HG03520 (cell line): Measurements from ENCODE around the gene ARID5A.
"Not testable (repeated sequence)": the region's sequence is repeated elsewhere in the genome, so short reads cannot be mapped to it uniquely, and the experiment has no call there.

Experiments used
- ATAC-seq: cut with Tn5 transposase; IDR thresholded peaks from one replicate; pipeline ENCODE4 v1.9.1; 2021; ENCODE audit warnings: mild to moderate bottlenecking, moderate library complexity; ENCODE audit not compliant: unreplicated experiment

The ARID5A gene

DNA sequence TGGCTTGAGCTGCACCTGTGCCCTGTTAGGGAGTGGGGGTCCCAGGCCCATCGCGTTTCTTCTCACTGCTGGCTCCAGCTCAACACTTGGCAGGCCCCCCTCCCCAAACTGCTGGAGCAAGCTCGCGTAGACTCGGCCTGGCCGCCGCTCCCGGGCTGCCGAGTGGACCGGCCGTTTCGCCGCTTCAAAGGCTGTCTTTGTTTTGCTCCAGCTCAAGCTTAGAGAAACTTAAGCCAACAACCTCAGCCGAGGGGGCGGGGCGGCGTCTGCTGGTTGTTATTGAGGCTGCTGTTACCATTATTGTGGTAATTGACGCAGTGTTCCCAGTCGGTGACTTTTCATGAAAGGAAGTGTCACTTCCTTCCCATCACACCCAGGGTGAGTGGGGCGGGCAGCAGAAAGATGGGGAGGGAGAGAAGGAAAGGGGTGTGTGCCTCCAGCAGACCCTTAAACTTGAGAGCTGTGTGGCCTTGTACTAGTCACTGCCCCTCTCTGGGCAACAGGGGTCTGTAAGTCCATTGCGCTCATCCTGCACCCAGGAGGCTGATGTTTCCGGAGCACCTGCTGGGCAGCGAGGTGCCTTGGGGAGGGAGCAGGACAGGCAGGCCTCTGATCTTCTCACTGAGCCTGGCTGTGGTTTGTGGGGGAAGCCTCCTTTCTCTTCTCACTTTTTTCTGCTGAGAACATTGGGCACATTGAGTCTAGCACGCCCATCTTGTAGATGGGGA is 2.1 kb downstream of the ARID5A start:
- no peak for ATAC-seq

DNA sequence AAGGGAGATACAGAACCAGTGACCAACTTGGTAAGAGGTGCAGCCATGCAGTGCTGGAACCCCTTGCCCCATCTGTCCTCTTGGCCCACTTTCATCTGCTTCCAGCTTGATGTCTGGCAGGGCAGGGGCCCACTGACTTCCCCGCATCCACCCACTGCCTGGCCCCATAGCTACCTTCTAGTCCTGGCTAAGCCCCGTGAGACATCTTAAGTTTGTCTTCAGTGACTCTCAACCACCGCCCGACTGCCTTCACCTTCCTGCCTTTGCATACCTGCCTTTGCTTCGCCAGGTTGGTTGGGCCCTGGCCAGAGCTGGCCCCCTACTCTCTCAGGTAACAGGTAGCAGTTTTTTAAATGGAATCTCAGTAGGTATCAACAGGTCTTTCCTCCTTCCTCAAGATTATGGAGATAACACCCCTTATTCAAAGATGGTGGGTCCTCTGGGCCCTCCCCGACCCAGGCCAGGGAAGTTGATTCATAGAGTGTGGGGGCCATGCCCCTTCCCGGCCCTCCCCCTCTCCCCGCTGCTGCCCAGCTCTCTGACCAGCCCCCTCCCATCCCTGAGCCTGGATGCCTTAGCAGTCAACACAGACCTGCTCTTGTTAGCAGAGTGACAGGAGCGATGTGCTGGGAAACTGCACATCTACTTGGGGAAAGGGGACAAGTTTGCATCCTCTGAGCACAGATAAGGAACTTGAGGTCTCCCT is 2.8 kb downstream of the ARID5A start:
- ATAC-seq, result no peak

DNA sequence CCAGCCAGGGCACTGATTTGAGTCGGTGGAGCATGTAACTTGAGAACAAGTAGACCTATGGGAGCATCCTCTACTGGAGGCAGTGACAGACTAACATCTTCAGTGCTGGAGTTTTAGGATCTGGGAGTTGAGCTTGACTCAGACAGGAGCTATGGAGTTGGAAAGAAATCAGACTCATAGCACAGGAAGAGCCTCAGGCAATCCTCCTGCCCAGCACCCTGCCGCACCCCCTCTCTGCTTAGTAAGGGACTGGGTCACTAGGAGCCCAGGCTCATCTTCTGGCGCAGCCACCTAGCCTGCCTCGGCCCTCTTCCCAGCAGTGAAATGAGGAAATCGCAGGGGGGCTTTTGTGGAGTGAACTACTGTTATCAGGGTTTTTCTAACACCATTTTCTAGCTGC is 3.6 kb downstream of the ARID5A start:
- ATAC-seq, result no peak

DNA sequence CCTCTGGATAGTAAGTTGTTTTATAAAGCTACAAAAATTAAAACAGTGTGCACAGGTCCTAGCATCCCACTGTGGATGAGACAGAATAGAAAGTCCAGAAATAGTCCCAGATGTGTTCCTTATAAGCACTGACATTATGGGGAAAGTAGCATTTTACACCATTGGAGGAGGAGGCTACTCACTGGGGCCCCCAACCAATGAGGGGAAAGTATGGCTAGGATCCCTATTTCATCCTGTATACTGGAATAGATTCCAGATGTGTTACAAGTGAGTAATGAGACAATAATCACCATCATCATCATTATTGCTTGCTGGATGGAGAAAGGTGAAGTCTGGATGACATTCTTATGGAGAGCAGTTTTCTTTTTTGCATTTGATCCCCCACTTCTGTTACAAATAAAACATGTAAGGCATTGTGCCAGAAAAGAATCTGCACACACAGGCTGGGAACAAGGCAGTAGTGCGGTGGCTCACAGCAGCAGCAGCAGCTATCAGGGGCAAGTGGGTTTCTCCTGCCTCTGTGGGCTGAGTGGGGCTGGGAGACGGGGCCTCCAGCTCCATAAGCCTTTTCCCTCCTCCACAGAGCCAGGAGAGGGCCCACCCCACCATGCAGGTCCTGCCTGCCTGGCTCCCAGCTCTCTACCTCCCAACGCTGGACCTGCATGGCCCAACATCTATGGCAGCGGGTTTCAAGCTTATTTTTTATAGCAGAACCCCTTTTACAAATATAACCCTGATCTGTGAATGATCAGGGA is 5.0 kb downstream of the ARID5A start:
- ATAC-seq, result no peak

DNA sequence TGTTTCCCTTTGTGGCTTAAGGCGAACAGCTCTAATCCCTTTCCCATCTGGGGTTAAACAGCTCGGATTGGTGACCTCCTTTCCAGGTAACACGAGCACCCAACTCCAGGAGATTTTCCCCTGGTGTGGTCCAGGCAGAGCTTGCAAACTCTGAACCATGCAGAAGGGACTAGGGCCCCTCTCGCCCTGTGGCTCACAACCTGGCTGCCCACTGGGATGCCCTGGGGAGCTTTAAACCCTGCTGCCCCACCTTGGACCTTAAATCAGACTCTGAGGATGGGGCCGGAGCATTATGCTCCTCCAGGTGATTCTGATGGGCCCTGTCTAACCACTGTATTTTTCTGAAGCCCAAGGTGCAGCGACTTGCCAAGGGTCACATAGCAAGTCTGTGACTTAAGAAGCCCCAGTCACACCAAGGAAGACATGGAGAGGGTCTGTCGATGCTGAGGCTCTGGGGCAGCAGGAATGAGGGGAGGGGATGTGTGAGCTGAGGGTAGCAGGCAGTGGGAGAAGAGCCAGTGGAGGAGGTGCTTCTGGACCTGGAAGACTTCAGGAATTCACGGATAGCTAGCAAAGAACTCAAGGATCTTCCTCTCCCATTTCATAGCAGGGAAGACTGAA is 5.9 kb downstream of the ARID5A start:
- ATAC-seq, result no peak

DNA sequence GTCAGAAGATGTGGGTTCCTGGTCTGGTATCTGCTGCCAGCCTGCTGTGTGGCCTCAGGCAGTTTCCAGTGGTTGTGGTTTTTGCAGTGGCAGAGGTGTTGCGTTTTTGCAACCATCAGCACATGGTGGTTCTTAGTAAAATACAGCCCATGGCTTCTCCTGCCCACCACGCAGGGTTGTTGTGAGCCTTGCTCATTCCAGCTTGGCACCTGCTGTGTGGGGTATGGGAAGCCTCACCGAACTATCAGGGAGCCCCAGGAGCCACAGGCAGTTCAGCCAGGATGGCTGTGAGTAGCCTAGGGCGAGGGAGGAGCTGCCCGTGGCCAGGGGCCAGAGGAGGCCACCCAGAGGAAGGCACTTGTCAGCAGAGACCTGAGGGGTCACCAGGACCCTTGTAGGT is 9.8 kb downstream of the ARID5A start:
- ATAC-seq, result no peak

DNA sequence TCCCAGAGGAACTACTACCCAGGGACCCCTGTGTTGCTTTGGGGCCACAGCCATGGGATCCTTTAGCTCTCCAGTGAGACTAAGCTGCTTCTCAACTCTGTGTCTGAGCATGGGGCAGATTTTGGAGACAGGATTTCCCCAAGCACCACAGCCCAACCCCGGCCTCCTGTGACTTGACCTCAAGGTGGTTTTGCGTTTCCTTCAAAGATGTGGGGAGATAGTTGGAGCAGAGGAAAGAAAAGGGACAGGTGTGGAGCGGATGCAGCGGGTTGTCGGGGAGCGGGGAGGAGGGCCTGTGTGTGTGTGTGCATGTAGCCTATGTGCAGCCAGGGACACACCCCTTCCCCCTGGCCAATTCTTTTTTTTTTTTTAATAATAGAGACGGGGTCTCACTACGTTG is 10.2 kb downstream of the ARID5A start:
- ATAC-seq, result no peak

DNA sequence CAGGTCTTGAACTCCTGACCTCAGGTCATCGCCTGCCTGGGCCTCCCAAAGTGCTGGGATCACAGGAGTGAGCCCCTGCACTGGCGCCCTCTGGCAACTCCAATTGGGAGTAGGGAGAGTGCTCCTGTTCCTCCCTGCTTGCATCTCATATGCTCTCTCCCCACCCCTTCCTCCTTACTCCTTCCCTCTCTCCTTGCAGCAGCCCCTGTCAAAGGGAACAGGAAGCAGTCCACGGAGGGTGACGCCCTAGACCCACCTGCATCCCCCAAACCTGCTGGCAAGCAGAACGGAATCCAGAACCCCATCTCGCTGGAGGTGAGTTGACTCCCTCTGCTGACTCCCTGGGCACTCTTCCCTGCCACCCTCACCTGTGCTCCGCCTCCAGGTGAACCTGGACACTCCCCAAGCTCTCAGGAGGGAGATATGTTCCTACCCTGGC is 10.7 kb downstream of the ARID5A start:
- no peak for ATAC-seq

DNA sequence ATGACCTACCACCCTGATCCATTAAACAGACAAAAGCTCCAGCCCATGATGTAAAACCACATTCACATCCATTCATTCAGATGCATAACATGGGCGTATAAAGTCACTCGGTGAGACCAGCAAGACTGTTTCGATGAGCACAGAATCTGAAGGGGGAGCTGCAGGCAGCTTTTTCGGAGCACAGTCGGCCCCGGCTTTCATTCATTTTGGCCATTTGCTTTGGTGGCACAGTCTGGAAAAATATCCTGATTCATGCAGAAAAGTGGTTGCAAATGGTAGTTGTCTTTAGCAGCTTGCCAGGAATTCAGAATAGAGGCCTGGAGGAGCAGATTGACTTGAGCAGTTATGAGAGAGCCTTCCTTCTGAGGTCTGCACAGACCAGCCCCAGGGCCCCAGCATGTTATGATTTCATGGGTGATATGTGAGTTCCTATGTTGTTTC is 11.2 kb downstream of the ARID5A start:
- no peak for ATAC-seq

DNA sequence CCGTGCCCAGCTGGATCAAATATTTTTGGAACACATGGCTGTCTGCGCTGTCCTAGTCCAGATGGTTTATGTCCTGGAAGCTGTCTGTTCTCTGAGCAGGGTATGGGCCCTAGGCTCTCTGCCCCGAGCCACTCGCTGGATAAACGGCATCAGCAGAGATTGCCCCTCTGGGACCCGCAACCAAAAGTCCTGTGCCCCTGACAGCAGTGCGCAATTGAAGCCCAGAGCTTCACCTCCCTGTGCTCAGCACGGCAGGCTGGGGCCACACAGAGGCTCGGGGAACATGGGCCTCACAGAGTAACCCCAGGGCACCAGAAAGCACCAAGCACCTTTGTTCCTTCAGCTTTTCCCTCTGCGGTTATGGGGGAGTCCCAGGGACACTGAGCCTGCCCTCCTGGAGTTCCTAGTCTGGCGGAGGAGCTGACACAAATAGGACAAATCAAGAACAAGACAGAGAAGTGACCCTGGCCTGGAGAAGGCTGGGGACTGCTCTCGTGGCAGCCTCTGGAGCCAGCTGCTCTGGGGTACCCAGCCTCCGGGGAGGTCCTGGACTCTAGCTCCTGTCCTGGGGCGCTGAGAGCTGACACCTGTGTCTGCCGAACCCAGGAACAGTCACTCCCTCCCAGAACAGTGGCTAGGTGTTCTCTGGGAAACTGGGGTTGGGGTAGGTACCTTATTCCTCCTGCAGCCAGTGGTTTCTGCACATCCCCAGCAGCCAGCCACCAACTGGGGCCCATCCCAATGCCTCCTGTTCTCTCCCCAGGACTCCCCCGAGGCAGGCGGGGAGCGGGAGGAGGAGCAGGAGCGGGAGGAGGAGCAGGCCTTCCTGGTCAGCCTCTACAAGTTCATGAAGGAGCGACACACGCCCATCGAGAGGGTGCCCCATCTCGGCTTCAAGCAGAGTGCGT is 12.3 kb downstream of the ARID5A start:
- no peak for ATAC-seq

DNA sequence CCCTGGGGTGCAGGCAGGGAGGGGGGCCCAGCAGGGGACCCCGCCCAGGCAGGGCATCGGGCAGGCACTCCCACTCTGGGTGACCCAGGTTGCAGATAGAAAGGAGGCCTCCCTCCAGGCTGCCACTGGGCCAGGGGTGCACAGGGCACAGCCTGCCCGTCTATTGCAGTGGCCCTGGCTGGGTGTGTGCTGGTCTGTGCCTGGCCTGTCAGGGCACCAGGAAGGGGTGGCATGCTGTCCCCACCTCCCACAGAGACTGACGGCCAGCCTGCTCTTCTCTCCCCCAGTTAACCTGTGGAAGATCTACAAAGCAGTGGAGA is 12.9 kb downstream of the ARID5A start:
- ATAC-seq, result no peak

DNA sequence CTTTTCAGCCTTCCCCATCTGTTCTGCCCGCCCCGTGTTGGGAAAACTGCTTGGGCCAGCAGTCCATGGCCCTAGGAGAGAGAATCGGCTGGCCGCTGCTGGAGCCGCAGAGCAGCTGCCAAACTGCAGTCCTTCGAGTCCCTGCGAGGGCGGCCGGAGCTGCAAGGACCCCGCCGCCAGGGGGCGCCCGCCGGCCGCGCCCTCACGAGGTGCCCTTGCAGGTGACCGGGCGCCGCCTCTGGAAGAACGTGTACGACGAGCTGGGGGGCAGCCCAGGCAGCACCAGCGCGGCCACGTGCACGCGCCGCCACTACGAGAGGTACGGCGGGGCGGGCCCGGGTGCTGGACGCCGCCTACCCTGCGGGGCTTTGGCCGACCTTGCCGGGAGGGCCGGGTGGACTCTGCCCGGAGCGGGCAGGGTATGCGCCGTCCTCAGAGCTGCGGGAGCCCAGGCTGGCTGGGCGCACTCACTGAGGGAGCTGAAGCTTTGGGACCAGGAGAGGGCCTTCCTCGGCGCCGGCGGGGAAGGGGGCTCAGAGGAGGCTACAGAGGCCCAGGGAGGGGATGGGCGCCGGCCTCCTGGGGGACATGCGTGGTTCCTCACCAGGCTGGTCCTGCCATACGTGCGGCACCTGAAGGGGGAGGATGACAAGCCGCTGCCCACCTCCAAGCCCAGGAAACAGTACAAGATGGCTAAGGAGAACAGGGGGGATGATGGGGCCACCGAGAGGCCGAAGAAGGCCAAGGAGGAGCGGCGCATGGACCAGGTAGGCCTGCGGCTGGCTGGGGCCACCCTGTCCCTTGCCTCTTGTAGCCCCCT is 13.6 kb downstream of the ARID5A start:
- ATAC-seq, result no peak

DNA sequence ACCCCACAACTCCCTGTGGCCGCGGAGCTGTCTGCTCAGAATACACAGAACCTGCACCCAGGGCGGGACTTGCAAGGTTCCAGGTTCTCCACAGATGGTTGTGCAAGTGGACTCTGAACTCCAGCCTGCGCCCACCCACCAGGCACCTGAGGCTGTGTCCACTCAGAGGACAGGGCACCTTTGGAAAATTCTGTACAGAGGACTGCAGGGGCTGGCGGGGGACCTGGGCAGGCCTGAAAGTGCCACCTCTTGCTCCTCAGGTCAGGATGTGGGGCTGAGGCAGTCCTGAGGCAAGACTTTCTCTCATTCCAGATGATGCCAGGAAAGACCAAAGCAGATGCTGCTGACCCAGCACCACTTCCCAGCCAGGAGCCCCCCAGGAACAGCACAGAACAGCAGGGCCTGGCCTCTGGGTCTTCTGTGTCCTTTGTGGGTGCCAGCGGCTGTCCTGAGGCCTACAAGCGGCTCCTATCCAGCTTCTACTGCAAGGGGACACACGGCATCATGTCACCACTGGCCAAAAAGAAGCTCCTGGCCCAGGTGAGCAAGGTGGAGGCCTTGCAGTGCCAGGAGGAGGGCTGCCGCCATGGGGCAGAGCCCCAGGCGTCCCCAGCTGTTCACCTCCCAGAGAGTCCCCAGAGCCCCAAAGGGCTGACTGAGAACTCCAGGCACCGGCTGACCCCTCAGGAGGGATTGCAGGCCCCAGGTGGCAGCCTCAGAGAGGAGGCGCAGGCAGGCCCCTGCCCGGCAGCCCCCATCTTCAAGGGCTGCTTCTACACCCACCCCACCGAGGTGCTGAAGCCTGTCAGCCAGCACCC is 14.4 kb downstream of the ARID5A start:
- ATAC-seq, result no peak

DNA sequence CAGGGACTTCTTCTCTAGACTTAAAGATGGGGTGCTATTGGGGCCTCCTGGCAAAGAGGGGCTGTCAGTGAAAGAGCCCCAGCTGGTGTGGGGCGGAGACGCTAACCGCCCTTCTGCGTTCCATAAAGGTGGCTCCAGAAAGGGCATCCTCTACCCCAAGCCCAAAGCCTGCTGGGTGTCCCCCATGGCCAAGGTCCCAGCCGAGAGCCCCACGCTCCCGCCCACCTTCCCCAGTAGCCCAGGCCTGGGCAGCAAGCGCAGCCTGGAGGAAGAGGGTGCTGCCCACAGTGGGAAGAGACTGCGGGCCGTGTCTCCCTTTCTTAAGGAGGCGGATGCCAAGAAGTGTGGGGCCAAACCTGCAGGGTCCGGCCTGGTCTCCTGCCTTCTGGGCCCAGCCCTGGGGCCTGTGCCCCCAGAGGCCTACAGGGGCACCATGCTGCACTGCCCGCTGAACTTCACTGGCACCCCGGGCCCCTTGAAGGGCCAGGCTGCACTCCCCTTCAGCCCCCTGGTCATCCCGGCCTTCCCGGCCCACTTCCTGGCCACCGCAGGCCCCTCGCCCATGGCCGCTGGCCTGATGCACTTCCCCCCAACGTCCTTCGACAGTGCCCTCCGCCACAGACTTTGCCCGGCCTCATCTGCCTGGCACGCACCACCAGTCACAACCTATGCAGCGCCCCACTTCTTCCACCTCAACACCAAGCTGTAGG is 15.2 kb downstream of the ARID5A start:
- no peak for ATAC-seq

DNA sequence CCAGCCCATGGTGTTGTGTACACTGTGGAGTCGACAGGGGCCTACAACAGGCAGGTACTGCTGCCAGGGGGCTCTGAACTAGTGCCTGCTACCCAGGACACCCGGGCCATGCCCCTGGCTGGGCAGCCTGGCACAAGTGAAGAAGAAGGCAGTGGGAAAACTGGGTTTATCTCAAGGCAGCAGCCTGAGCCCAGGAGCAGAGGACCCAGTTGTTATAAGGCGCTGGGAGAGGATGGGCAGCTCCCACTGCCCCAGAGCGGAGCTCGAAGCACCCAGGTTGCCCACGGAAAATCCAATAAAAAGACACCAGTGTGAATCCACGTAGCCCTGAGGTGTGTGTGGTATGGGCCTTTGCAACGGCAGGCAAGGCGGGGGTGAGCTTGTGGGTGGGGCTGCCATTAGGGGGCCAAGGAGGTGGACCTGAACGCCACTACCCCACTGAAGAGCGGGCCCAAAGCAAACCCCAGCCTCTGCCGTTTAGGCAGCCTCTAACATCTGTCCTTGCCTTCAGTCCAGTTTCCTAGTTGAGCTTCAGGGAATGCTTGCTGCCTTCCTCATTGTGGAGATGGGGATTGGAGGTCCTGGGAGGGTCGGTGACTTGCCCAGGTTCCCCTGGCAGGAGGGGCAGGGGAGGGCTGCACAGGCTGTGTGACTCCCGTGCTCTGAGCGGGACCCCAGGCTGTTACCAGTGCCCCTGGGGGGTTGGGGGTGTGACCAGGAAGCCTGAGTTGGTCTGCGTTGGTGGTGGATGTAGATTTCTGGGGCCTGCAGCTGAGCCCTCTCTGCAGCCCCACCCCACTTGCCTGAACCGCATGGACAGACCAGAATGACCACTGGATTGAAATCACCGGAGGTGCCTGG is 16.0 kb downstream of the ARID5A start:
- no peak for ATAC-seq

DNA sequence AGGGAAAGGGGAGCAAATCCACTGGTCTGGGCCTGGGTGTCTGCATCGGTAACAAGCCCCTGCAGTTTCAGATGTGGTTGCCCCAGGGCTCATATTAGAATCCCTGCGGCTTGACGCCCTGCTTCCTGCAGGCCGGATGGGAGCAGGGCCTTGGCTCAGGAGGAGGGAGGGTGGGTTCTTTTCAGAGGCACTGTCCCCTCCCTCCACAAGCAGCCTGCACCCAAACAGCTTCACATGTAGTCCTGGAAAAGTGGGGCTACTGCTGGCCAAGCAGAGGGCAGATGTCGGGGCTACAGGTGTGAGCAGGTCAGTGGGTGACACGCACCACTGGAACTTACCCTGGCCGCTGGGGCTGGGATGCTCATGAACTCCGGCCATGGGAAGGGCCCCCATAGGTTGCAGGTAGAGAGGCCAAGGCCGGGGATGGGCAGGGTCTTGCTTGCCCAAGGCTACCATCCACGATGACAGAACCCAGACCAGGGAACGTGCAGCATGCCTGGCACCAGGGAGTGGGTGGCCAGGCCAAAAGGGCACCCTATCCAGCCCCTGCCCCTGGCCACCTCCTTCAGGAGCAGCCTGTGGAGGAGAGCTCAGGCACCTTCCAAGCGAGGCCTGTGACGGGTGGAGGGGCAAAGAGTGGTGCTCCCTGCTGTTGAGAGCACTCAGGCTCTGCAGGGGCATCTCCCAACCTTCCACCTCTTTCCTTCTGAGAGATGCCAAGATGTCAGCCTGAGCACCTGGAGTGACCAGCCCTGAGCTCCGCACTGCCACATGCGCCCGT is 16.8 kb downstream of the ARID5A start:
- no peak for ATAC-seq

DNA sequence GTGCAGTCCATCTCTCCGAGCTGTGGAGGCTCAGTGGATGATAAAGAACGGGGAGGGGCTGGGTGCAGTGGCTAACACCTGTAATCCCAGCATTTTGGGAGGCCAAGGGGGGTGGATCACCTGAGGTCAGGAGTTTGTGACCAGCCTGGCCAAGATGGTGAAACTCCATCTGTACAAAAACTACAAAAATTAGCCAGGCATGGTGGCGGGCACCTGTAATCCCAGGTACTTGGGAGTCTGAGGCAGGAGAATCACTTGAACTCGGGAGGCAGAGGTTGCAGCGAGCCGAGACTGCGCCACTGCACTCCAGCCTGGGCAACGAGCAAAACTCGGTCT is 17.4 kb downstream of the ARID5A start:
- ATAC-seq, result not testable (repeated sequence)
